NCI-H2029 treated with DMSO at 0.1 percent for 48 hours (cell line): Measurements from ENCODE around the gene STRC.
"Not testable (repeated sequence)": the region's sequence is repeated elsewhere in the genome, so short reads cannot be mapped to it uniquely, and the experiment has no call there.

ENCODE experiments used
- DNase-seq: peaks from one replicate; lab custom pipeline; 2025; lab: John Stamatoyannopoulos, UW

Gene STRC

DNA sequence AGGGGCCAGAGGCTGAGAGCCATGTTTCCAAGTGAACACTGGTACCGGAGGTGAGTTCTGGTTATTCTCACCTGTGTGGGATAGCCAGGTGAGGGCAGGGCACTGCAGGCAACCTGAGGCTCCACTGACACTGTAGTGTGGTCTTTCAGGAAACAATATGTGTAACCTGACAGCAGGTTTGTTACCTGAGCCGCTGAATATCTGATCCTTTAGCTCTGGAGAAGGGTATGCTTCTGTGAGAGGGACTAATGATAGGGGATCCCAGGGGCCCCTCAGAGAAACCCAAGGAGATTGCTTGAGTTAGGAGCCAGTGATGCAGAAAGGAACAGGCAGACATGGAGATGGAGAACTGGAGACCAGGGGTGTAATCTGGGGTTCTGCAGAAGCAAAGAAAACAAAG lies at the start of gene STRC:
STRC (minus strand) TSS at position 101 of the 400 bp plus-strand sequence; CDS start at position 23, 78 bp downstream.
- DNase-seq = not testable (repeated sequence)

DNA sequence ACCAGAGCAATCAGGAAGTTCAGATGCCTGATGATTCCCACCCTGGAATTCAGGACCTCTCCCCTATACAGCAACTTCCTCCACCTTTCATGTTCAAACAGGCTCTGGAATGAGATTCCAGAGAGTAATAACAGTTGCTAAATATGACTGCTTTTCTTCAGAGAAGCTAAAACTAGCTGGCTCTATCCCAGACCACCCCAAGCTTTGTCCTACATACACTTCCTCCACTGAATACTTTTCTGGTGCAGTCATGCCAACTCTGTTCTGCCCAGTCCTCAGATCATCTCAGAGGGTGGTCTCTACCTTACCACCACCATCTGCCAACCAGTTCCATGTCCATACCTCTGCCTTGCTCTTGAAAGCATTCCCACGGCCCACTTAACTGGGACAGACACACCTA lies 47.6 kb upstream of the STRC start:
- not testable (repeated sequence) for DNase-seq

DNA sequence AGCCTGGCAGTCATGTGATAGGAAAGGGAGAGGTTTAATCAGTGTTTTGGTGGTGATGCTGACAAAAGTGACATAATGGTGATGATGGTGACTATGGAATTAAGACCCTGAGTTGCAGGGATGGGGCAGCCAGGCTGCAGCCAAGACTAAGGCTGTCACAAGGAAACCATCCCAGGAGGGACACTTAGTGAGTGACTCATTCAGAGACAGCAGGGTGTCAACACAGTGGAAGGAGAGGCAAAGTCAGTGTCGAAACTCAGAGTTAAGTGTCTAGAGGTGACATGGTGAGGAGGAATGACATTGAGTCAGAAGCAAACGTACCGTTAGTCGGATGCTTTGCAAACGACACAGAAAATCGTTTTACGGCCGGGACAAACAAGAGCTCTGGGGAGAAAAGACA lies 44.7 kb upstream of the STRC start:
- not testable (repeated sequence) for DNase-seq

DNA sequence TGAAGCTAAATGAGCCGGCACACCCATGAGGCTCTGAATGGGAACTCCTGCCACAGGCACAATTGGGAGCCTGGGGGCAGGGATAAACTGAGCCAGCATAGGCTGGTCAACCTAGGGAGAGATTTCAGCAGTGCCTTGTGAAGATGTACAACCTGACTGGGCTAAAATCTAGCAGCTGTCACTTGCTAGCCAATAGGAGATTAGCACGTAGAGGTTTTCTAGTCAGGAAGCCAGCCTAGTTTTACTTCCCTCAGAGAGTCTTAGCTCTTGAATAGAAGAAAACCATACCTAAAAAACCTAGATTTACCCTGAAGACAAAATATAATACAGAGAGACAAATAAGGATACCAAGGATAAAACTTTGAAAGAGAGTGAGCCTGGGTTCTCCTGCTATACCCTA lies 43.7 kb upstream of the STRC start:
- DNase-seq = not testable (repeated sequence)

DNA sequence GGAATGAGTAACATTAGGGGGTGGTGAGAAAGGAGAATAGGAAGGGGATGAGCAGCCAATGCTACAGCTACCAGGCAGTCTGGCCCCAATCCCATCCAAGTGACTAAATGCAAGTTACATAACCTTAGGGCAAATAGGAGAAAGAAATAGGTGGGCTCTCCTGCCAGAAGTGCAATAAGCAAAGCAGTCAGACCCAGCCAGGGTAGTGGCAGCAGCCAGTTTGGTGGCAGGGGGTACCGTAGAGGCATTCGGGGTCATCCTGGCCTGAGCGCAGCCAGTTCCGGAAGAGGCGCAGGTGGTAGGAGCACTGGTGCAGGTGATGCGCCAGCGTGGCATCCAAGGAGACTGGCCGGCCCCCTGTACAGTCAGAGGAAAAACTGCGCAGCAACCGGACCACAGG lies 41.1 kb upstream of the STRC start:
- not testable (repeated sequence) for DNase-seq

DNA sequence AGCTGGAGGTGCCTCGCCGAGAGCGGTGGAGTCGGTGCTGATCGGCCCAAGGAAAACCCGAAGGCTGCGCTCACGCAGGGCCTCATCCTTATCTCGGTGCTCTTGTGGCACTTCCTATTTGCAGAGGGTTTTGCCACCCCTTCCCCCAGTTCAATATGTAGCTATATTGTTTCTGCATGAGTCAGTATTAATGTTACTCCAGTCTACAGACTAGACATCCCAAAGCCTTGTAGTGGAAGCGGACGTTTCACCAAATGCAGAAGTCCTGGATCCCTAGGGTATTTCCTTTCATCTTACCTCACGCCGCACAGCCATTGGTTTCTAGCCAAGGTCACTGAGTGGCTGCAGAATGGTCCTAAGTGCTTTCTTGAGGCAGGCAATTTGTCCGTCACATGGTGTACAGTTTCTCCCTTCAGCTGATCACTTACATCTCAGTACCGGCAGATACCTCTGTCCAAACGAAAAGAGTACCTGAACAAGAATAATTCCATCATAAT lies 30.9 kb upstream of the STRC start:
- not testable (repeated sequence) for DNase-seq

DNA sequence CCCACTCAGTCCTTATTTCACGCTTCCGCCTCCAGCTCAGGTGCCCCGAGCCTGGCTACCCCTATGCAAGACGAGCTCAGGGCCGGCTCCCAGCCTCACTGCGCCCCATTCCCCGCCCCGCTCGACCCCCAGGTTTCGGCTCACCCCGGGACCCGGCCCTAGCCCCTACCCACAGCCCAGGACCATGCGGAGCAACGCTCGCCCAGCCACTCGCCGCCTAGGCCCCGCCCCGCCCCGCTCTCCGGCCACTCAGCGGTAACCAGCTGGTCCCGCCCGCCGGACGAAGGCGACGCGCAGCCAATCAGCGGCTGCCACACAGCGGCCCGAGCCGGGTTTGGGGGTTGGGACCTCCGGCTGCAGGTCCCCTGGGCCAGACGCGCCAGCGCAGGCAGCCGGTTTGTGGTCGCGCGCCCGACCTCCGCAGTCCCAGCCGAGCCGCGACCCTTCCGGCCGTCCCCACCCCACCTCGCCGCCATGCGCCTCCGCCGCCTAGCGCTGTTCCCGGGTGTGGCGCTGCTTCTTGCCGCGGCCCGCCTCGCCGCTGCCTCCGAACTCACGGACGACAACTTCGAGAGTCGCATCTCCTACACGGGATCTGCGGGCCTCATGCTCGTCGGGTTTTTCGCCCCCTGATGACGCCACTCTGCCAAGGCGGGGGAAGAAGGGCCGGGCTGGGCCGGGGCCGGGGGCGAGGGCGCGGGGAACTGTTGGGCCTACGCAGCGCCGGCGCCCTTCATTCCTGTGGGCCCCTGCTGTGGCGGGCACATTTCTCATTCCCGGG lies 30.2 kb upstream of the STRC start, which contains the start of gene CATSPER2:
CATSPER2 (minus strand) TSS at position 196 of the 781 bp plus-strand sequence. CDS start 783 bp downstream, outside the sequence.
- no peak for DNase-seq

DNA sequence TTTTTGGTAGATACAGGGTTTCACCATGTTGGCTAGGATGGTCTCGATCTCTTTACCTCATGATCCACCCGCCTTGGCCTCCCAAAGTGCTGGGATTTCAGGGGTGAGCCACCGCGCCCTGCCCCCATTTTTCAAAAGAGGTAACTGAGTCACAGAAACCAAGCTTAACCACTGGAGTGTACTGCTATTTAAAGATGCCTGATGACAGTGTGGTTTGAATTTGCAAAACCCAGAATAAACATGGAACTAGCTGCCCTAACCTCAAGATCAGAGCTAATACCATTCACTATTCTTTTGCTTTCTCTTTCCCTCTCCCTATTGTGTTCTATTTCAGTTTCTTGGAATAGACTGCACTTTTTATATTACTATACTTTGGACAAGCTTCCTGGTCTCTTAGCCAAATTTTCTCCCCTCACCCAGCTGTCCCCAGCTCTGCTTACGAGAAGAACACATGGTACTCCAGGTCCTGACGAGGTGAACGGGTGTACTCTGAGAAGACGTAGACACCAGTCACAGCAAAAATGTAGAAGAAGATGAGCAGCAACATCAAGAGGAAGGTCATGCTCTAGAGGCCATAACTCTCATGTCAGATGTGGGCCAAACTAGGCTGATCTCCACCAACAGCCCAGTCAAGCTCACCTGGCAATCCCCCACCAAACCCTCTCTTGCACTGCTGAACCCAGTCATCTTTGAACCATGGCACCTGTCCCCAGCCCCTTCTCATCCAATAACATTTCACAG lies 20.0 kb upstream of the STRC start:
- DNase-seq = not testable (repeated sequence)

DNA sequence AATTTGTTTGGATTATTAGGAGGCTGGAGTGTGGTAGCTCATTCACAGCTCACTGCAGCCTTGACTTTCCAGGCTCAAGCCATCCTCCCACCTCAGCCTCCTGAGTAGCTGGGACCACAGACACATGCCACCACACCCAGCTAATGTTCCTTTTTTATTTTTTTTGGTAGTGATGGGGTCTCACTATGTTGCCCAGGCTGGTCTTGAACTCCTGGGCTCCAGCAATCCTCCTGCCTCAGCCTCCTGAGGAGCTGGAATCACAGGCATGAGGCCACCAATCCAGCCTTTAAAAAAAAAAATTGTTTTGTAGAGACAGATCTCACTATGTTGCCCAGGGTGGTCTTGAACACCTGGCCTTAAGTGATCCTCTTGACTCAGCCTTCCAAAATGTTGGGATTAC lies 8.3 kb upstream of the STRC start:
- DNase-seq = not testable (repeated sequence)

DNA sequence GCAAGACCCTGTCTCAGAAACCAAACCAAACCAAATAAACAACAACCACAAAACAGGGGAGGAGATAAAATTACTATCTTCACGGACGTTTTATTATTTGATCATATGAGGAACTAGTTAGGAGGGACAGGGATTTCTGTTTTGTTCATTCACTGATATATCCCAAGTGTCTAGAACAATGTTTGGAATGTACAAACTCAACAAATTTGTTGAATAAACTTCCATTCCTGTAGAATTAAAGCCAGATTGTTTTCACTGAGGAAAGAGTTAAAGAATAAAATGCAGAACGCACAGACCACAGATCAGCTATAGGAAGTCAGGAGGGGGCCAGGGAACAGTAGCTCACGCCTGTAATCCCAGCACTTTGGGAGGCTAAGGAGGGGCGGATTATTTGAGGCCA lies 6.5 kb upstream of the STRC start:
- DNase-seq = no peak

DNA sequence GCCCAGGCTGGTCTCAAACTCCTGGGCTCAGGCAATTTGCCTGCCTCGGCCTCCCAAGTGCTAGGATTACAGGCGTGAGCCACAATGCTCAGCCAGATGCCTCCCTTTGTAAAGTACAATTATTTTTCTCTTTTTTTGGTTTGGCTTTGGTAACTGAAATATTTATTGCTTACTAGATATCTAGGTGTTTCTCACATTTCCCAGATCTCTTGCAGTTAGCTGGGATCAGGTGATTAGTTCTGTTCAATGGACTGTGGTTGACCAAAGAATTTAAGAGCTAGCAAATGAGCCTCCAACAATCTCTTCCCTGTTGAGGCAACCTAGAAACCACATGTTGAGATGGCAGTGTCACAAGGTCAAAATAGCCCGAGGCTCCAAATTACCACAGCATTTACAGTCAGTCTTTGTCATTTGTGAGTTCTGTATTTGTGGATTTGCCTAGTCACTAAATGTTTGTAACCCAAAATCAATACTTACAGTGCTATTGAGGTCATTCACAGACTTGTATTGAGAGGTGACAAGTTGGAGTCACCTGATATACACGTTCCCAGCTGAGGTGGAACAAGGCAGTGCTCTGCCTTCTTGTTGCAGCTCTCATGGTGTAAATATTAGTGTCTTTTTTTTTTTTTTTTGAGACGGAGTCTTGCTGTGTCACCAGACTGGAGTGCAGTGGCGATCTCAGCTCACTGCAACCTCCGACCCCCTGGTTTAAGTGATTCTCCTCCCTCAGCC lies 3.6 kb upstream of the STRC start:
- DNase-seq = not testable (repeated sequence)

DNA sequence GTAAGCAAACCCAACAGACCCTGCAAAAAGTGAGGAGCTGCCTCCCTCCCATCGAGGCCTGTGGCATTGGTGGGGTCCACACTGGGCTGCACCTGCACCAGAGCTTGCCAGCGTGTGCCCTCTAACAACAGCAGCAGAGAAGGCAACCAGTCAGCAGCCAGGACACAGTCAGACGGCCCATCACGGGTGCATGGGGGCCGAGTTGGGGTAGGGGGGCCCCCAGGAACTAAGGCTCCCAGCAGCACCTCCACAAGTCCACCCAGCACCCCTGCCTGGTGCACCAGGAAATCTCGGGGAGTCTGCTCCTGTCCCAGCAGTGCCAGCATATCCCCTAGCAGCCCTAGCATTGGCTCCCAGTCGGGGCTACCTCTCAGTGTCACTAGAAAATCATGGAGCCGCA lies 850 bp downstream of the STRC start:
- not testable (repeated sequence) for DNase-seq

DNA sequence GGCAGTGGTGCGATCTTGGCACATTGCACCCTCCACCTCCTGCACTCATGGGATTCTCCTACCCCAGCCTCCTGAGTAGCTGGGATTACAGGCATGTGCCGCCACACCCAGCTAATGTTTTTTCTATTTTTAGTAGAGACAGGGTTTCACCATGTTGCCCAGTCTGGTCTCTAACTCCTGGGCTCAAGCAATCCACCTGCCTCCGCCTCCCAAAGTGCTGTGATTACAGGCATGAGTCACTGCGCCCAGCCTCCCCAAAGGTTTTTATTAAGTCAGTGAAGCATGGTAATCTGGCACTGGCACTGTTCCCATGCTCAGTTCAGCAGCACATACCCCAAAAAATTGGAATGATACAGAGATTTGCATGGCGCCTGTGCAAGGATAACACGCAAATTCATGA lies 16.4 kb downstream of the STRC start:
- DNase-seq = not testable (repeated sequence)

DNA sequence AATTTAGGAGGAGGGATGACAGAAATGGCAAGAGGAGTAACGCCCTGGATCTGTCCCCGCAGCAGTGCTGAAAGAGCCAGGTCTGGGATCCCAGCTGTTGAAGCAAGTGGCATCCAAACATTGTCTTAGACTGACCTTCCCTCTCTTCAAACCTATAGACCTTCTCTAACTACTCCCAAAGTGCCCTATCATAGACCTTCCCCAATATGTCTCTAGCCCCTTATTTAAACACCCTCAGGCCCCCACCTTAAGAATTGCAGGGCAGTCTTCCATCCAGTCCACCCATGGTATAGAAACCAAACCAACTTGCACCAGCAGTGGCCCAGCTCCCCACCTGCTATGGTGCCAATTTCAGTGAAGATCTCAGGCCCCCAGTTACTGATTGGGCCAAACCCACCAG lies 18.4 kb downstream of the STRC start:
- not testable (repeated sequence) for DNase-seq

DNA sequence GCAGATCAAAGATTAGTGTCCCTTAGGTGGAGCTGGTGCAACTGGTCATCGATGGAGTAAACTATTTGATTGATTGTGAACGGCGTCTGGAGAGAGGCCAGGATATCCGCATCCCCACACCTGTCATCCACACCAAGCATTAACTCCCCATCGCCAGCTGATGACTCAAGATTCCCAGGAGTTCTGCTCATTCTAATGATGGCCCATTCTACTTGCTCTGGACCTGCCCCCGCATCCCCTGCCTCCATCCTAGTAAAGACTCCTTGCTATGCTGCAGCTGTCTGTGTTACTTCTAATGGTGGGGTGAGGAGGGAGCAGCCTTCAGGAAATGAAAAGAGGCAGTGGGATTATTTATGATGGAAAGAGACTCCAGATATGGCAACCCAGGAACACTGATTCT lies 19.5 kb downstream of the STRC start:
- DNase-seq = not testable (repeated sequence)

DNA sequence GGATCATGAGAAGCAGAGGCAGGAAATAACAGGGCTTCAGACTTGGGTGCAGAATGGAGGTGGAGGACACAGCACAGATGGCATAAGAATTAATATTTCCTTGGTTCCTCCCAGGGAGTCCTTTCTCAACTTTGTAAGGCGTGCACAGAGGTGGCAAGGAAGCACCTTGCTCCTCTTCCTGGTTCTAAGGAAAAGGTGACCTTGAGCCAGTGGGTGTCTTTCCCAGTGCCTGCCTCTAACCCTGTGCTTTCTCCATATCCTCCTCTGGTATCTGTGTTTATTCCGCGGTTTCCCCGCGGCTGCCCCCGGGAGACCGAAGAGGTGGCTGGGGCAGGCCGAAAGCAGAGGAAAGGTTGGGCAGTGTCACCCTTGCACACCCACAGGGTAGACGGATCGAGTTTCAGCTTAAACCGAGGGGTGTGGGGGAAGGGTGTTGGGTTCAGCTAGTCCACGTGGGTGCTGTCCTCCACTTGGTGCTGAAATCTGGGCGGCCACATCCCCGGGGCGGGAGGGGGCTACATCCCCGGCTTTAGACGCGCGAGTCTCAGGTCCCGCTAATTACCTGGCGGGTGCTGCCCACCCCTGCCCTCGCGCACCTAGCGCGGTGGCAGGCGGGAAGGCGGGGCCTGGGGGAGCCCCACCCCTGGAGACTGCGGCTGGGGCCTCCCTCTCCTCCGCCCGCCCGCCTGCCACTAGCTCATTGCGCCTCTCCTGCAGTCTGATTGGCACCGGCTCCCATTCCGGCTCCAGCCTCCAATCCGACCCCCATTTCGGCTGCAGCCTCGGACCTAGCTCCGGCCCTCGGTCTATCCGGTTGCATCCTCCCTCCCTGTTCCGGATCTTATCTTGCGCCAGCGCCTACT lies 25.0 kb downstream of the STRC start, which contains the start of gene CKMT1B:
CKMT1B (plus strand) TSS at position 700 of the 863 bp plus-strand sequence. CDS start 192 bp downstream, outside the sequence.
- DNase-seq = not testable (repeated sequence)

DNA sequence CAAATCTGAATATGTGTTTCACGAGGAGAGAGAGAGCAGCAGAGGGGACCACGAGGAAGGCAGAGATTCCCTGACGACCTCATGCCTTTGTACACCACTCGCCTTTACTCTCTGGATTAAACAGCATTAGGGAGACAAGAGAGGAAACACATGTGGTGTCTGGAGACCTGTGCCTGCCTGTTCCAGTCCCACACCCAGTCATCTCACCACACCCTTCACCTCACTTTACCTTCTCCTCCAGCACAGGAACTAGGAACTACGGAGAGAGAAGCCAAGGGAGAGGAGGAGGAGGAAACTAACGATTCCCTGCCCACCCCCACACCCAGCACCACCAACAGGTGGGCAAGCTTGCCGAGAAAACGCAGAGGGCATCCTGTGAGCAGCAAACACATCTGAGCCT lies 25.8 kb downstream of the STRC start:
- not testable (repeated sequence) for DNase-seq

DNA sequence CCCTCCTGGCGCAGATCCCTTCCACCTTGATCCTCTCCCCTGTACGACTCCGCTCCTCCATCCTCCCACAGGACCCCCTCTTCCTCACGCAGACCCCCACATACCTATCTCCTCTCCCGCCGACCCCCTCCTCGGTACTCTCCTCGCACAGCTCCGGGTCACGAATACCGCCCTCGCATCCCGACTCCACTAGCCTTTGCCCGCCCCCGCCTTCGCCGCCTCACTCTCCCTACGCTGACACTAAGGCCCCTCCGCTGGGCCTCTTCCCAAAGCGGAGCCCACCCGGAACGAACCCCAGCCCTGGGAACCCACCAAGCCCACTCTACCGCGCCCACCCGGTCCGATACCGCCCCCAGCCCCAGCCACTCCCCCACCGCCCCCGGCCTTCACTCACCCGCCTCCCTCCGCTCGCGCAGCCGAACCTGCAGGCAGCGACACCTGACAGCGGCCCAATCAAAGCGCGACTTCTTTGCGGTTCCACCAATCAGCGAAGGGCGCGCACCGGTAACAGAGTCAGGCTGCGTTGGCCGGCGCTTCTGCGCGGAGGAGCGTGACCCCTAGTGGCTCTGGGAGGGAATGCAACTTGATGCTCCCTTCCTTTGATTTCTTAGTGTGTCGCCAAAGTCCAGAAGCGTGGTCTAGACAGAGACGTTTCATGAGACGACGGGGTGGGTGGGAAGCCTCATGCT lies 28.7 kb downstream of the STRC start, which contains the start of gene PPIP5K1:
PPIP5K1 (minus strand) TSS at position 431 of the 689 bp plus-strand sequence. CDS start 5,704 bp downstream, outside the sequence.
- DNase-seq = not testable (repeated sequence)

DNA sequence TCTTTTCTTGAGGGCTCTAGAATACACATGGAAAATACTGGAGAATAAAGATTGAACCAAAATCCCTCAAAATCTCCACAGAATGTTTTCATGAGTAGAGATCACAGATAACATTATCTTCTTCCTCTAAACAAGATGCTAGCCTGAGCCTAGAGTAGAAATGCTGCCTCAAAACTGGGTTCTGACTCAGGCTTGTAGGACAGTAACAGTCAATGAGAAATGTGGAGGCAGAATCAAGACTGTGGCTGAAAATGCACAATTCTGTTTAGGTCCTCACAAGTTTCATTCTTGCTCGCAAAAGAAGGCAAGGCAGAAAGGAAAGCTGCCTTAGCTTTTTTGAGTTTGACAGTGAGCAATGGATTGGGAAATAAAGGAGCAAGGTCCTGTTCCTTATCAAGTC lies 44.0 kb downstream of the STRC start:
- not testable (repeated sequence) for DNase-seq

DNA sequence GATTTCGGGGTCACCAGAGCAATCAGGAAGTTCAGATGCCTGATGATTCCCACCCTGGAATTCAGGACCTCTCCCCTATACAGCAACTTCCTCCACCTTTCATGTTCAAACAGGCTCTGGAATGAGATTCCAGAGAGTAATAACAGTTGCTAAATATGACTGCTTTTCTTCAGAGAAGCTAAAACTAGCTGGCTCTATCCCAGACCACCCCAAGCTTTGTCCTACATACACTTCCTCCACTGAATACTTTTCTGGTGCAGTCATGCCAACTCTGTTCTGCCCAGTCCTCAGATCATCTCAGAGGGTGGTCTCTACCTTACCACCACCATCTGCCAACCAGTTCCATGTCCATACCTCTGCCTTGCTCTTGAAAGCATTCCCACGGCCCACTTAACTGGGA lies 52.0 kb downstream of the STRC start:
- DNase-seq = not testable (repeated sequence)
